OCI-LY3 (cell line): ENCODE measurements around the gene OPN5.

ENCODE experiments used
- CTCF ChIP-seq: fragments of 200-600, 300-600 bp; sonication (generic); IDR thresholded peaks from 2 replicates; pipeline ENCODE4 v1.5.1; 2014; ENCODE audit warnings: antibody characterized with exemption, low read length, low read depth
- EZH2phosphoT487 ChIP-seq: fragments of 200-600 bp; shearing (Covaris generic); IDR thresholded peaks from 2 replicates; pipeline ENCODE4 v1.6.1; 2018; ENCODE audit warnings: antibody characterized with exemption, mixed run types, low read depth

- TF ChIP-seq EZH2phosphoT487 = no peak
- TF ChIP-seq CTCF = no peak
Measured at GRCh38 chr6:47792216-47792733, 10.4 kb downstream of the OPN5 start.
